ENCODE measurements around the gene NUMB.
A peak's percentile ranks its signal among the peaks of the same experiment; 100 is the strongest.
"Not testable (repeated sequence)": the region's sequence is repeated elsewhere in the genome, so short reads cannot be mapped to it uniquely, and the experiment has no call there.

Gene NUMB

DNA sequence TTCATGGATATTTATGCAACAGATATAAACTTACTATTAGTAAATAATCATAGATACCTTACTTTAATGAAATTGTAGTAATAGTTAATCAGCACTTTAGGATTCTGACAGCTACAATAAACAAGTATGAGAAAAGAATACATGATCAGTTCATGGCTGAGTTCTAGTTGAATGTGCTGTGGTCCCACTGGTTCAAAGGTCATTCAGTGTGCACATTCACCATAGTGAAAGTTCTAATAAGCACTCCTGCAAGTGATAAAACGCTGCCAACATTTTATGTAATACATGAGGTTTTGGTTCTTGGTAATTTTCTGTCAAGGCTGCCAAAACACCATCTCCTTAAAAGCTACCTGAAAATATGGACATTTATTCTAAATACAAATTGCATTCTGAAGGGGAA is 92.6 kb downstream of the NUMB start:
- DNase-seq (ENCODE audit: low spot score in 2 of 2), result no peak
- Mint-ChIP-seq H3K9me3 (no peaks in the 10 kb centered on the region), H3K4me1 (peaks cover under 1% of the 10 kb centered on the region), H3K27me3 (no peaks in the 10 kb centered on the region), H3K4me3 (no peak overlapping the region), H3K27ac (ENCODE audit: low read depth) (no peak overlapping the region), H3K36me3 (ENCODE audit: insufficient read depth) (peaks cover 3% of the 10 kb centered on the region)
- no peak for ATAC-seq (replicated peaks; ENCODE audit: extremely low read depth, poor library complexity, severe bottlenecking)

GRCh38 chr14:73364559-73364958 is 93.8 kb downstream of the NUMB start:
- H3K27ac Mint-ChIP-seq (ENCODE audit: low read depth), result no peak overlapping the region
- H3K4me1 Mint-ChIP-seq, result peaks cover 11% of the 10 kb centered on the region
- H3K4me3 Mint-ChIP-seq, result no peak overlapping the region
- no peaks in the 10 kb centered on the region for H3K9me3 Mint-ChIP-seq
- ATAC-seq (replicated peaks; ENCODE audit: extremely low read depth, poor library complexity, severe bottlenecking) (no peak), DNase-seq (ENCODE audit: low spot score in 2 of 2) (no peak)
- H3K36me3 Mint-ChIP-seq (ENCODE audit: insufficient read depth), result peaks cover 3% of the 10 kb centered on the region
- no peaks in the 10 kb centered on the region for H3K27me3 Mint-ChIP-seq

- H3K9me3 Mint-ChIP-seq, result no peaks in the 10 kb centered on the region
- H3K27me3 Mint-ChIP-seq, result no peaks in the 10 kb centered on the region
- H3K4me3 Mint-ChIP-seq, result no peak overlapping the region
- DNase-seq (ENCODE audit: low spot score in 2 of 2) (no peak), ATAC-seq (replicated peaks; ENCODE audit: extremely low read depth, poor library complexity, severe bottlenecking) (no peak)
- H3K36me3 Mint-ChIP-seq (ENCODE audit: insufficient read depth), result peaks cover 9% of the 10 kb centered on the region
- peaks cover 12% of the 10 kb centered on the region for H3K4me1 Mint-ChIP-seq
- H3K27ac Mint-ChIP-seq (ENCODE audit: low read depth), result peak overlapping the region; percentile 14
Observed at GRCh38 chr14:73359445-73359844, 98.9 kb downstream of the NUMB start.

- Mint-ChIP-seq H3K9me3 (no peaks in the 10 kb centered on the region), H3K27ac (ENCODE audit: low read depth) (no peak overlapping the region), H3K4me3 (no peak overlapping the region), H3K36me3 (ENCODE audit: insufficient read depth) (peaks cover 11% of the 10 kb centered on the region), H3K4me1 (peaks cover 12% of the 10 kb centered on the region), H3K27me3 (no peaks in the 10 kb centered on the region)
- DNase-seq (ENCODE audit: low spot score in 2 of 2), result no peak
- no peak for ATAC-seq (replicated peaks; ENCODE audit: extremely low read depth, poor library complexity, severe bottlenecking)
Observed at GRCh38 chr14:73358187-73358586, 100.2 kb downstream of the NUMB start.

- not testable (repeated sequence) for H3K27ac Mint-ChIP-seq (ENCODE audit: low read depth); DNase-seq (ENCODE audit: low spot score in 2 of 2); H3K9me3 Mint-ChIP-seq; ATAC-seq (replicated peaks; ENCODE audit: extremely low read depth, poor library complexity, severe bottlenecking); H3K4me3 Mint-ChIP-seq; H3K27me3 Mint-ChIP-seq
- H3K36me3 Mint-ChIP-seq (ENCODE audit: insufficient read depth), result peaks cover 12% of the 10 kb centered on the region
- peaks cover 15% of the 10 kb centered on the region for H3K4me1 Mint-ChIP-seq
Observed at GRCh38 chr14:73349091-73349490, 109.3 kb downstream of the NUMB start.

DNA sequence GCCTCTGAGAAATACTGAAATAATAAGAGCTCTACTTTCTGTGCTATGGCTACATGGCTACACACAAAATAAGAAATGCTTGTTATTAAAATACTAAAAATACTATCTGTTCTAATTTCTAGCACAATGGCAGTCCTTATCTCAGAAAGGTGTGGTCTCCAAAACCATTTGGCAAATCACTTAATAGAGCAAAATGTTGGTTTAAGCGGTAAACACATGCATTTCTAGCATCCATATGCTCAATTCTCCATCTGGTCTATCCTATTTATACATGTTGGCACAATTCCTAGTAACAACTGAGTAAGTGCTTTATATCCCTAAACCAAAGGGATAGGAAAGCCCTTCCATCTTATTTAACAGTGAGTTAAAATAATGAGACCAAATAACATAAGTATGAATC is 114.0 kb downstream of the NUMB start:
- Mint-ChIP-seq H3K27me3 (no peaks in the 10 kb centered on the region), H3K4me1 (peaks cover 19% of the 10 kb centered on the region), H3K27ac (ENCODE audit: low read depth) (no peak overlapping the region), H3K36me3 (ENCODE audit: insufficient read depth) (peaks cover 2% of the 10 kb centered on the region), H3K4me3 (no peak overlapping the region), H3K9me3 (no peaks in the 10 kb centered on the region)
- DNase-seq (ENCODE audit: low spot score in 2 of 2) (no peak), ATAC-seq (replicated peaks; ENCODE audit: extremely low read depth, poor library complexity, severe bottlenecking) (no peak)

- Mint-ChIP-seq H3K27ac (ENCODE audit: low read depth) (no peak overlapping the region), H3K4me1 (peaks cover 17% of the 10 kb centered on the region)
- ATAC-seq (replicated peaks; ENCODE audit: extremely low read depth, poor library complexity, severe bottlenecking), result no peak
Observed at GRCh38 chr14:73342670-73343069, 115.7 kb downstream of the NUMB start.

GRCh38 chr14:73339846-73340595 is 118.3 kb downstream of the NUMB start:
- Mint-ChIP-seq H3K4me3 (no peak overlapping the region), H3K9me3 (no peaks in the 10 kb centered on the region), H3K4me1 (peaks cover 12% of the 10 kb centered on the region), H3K36me3 (ENCODE audit: insufficient read depth) (peaks cover 2% of the 10 kb centered on the region), H3K27ac (ENCODE audit: low read depth) (no peak overlapping the region), H3K27me3 (no peaks in the 10 kb centered on the region)
- ATAC-seq (replicated peaks; ENCODE audit: extremely low read depth, poor library complexity, severe bottlenecking) (no peak), DNase-seq (ENCODE audit: low spot score in 2 of 2) (no peak)

More at GRCh38 chr14:73342670-73343069, 115.7 kb downstream of the NUMB start:
- Mint-ChIP-seq H3K36me3 (ENCODE audit: insufficient read depth) (peaks cover 2% of the 10 kb centered on the region), H3K4me3 (no peak overlapping the region), H3K27me3 (no peaks in the 10 kb centered on the region), H3K9me3 (no peaks in the 10 kb centered on the region)
- no peak for DNase-seq (ENCODE audit: low spot score in 2 of 2)

- H3K27me3 Mint-ChIP-seq, result no peaks in the 10 kb centered on the region
- ATAC-seq (replicated peaks; ENCODE audit: extremely low read depth, poor library complexity, severe bottlenecking) (no peak), DNase-seq (ENCODE audit: low spot score in 2 of 2) (no peak)
- peaks cover 2% of the 10 kb centered on the region for H3K36me3 Mint-ChIP-seq (ENCODE audit: insufficient read depth)
- H3K4me1 Mint-ChIP-seq, result peaks cover 12% of the 10 kb centered on the region
- H3K4me3 Mint-ChIP-seq, result no peak overlapping the region
- H3K27ac Mint-ChIP-seq (ENCODE audit: low read depth), result no peak overlapping the region
- H3K9me3 Mint-ChIP-seq, result no peaks in the 10 kb centered on the region
Observed at GRCh38 chr14:73339206-73339605, 119.1 kb downstream of the NUMB start.

DNA sequence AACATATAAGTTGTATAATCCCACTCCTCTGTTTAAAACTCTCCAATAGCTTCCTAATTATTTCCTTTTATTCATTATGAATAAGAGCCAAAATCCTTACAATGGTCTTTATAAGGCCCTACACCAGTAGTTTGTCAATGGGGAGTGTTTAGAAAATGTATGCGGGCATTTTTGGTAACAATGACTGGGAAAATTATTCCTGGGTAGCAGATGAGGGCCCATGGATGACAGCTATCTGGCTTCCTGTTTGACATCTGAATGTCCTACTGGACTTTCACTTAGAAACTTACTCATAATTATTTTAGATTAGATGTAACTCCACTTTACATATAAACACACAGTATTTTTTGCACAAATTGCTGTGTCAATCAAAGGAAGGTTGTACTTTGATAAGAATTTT is 119.8 kb downstream of the NUMB start:
- H3K4me1 Mint-ChIP-seq, result peaks cover 12% of the 10 kb centered on the region
- no peak overlapping the region for H3K4me3 Mint-ChIP-seq
- peaks cover 2% of the 10 kb centered on the region for H3K36me3 Mint-ChIP-seq (ENCODE audit: insufficient read depth)
- no peak overlapping the region for H3K27ac Mint-ChIP-seq (ENCODE audit: low read depth)
- no peaks in the 10 kb centered on the region for H3K27me3 Mint-ChIP-seq
- no peak for ATAC-seq (replicated peaks; ENCODE audit: extremely low read depth, poor library complexity, severe bottlenecking)
- no peaks in the 10 kb centered on the region for H3K9me3 Mint-ChIP-seq
- DNase-seq (ENCODE audit: low spot score in 2 of 2), result no peak

DNA sequence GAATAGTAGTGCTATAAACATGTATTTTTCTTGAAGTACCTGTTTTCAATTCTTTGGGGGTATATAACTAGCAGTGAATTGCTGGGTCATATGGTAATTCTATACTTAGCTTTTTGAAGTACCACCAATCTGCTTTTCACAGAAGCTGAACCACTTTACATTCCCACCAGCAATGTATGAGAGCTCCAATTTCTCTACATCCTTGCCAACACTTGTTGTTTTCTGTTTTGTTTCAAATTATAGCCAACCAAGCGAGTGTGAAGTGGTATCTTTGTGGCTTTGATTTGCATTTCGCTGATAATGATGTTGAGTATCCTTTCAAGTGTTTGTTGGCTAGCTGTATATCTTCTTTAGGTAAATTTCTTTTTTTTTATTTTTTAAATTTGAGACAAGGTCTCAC is 125.3 kb downstream of the NUMB start:
- DNase-seq (ENCODE audit: low spot score in 2 of 2), result no peak
- no peaks in the 10 kb centered on the region for H3K27me3 Mint-ChIP-seq
- H3K9me3 Mint-ChIP-seq, result no peaks in the 10 kb centered on the region
- ATAC-seq (replicated peaks; ENCODE audit: extremely low read depth, poor library complexity, severe bottlenecking), result no peak
- H3K27ac Mint-ChIP-seq (ENCODE audit: low read depth), result no peak overlapping the region
- H3K36me3 Mint-ChIP-seq (ENCODE audit: insufficient read depth), result no peaks in the 10 kb centered on the region
- H3K4me3 Mint-ChIP-seq, result no peak overlapping the region
- H3K4me1 Mint-ChIP-seq, result no peaks in the 10 kb centered on the region

DNA sequence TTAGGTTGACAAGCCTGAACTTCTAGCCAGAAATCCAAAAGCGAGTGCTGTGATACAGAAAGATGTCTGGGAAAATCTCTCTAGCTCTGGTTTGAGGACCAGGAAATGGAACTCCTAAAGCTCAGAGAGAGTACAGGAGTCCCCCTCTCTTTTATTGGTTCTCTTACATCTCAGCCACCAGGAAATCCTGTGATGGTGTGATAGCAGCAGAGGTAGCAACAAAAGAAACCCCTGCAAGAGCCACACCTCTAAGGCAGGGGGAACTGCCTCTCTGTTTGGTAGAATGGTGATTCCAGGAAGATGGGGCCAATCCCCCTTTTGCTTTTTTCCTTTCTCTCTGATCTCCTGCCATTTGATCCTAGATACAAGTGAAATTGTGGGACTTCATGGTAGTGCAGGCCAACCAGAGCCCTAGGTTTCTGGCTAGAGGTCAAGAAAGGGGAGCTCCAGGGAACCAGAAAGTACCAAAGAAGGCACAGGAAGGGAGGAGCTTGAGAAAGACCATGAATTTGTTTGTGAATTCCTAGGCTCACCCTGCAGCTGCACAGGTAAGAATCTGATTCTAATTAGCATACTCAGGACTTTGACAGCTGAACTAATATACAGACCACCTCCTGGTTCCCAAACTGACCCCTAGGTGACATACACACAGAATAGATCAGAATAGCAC is 132.6 kb downstream of the NUMB start:
- no peak for DNase-seq (ENCODE audit: low spot score in 2 of 2)
- H3K4me1 Mint-ChIP-seq, result peaks cover 22% of the 10 kb centered on the region
- H3K27ac Mint-ChIP-seq (ENCODE audit: low read depth), result peak overlapping the region; percentile 19
- H3K9me3 Mint-ChIP-seq, result no peaks in the 10 kb centered on the region
- peaks cover 5% of the 10 kb centered on the region for H3K36me3 Mint-ChIP-seq (ENCODE audit: insufficient read depth)
- peak; percentile 70 for ATAC-seq (replicated peaks; ENCODE audit: extremely low read depth, poor library complexity, severe bottlenecking)
- no peak overlapping the region for H3K4me3 Mint-ChIP-seq
- no peaks in the 10 kb centered on the region for H3K27me3 Mint-ChIP-seq

GRCh38 chr14:73325063-73325462 is 133.3 kb downstream of the NUMB start:
- no peaks in the 10 kb centered on the region for H3K27me3 Mint-ChIP-seq
- no peak overlapping the region for H3K4me3 Mint-ChIP-seq
- H3K36me3 Mint-ChIP-seq (ENCODE audit: insufficient read depth), result peaks cover 5% of the 10 kb centered on the region
- H3K27ac Mint-ChIP-seq (ENCODE audit: low read depth), result peak overlapping the region; percentile 19
- peaks cover 22% of the 10 kb centered on the region for H3K4me1 Mint-ChIP-seq
- no peaks in the 10 kb centered on the region for H3K9me3 Mint-ChIP-seq
- DNase-seq (ENCODE audit: low spot score in 2 of 2), result no peak
- ATAC-seq (replicated peaks; ENCODE audit: extremely low read depth, poor library complexity, severe bottlenecking), result no peak

Measured in central memory CD8-positive, alpha-beta T cell (primary cell).